Measurements from ENCODE around the gene DAGLA.

DNA sequence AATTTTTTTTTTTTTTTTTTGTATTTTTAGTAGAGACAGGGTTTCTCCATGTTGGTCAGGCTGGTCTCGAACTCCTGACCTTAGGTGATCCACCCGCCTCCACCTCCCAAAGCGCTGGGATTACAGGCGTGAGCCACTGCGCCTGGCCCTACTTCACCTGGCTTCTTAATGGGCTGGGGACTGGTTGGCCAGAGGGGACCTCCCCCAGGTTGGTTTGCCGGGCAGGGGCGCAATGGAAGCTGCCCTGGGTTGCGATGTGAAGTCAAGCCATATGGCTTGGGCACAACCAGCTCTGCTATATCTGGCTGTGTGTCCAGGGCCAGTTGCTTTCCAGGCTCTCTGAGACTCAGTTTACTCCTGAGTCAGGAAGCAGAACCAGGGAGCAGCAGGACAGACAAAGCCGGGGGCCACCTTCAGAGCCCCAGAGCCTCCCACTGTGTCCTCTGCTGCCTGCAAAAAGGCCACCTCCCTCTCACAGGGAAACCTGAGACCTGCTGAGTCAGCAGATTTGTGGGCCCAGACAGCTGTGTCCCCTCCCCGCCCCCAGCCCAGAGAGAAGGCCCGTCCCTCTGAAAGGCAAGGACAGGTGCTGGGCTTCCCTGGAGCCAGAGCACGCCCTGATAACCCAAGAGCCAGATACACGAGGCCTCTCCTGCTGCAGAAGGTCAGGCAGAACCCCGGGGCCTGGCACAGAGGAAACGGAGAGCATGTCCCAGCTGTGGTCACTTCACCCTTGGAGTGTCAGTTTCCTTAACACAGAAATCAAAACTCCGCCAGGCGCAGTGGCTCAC lies 29.2 kb upstream of the DAGLA start:
- TF ChIP-seq, protein P1, sequence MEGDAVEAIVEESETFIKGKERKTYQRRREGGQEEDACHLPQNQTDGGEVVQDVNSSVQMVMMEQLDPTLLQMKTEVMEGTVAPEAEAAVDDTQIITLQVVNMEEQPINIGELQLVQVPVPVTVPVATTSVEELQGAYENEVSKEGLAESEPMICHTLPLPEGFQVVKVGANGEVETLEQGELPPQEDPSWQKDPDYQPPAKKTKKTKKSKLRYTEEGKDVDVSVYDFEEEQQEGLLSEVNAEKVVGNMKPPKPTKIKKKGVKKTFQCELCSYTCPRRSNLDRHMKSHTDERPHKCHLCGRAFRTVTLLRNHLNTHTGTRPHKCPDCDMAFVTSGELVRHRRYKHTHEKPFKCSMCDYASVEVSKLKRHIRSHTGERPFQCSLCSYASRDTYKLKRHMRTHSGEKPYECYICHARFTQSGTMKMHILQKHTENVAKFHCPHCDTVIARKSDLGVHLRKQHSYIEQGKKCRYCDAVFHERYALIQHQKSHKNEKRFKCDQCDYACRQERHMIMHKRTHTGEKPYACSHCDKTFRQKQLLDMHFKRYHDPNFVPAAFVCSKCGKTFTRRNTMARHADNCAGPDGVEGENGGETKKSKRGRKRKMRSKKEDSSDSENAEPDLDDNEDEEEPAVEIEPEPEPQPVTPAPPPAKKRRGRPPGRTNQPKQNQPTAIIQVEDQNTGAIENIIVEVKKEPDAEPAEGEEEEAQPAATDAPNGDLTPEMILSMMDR (conservative IDR thresholded peaks at IDR 0.05; ENCODE audit: low read depth, low read length) = no peak
- no peak for TF ChIP-seq EZH2 (IDR thresholded peaks at IDR 0.05; ENCODE audit: borderline replicate concordance, low read depth, low read length, poor library complexity, severe bottlenecking)
